HG02588 (cell line): ENCODE data around the gene S1PR5.

Source experiments
- ATAC-seq: cut with Tn5 transposase; IDR thresholded peaks from one replicate; pipeline ENCODE4 v1.9.1; 2021; ENCODE audit warnings: mild to moderate bottlenecking, moderate library complexity; ENCODE audit not compliant: unreplicated experiment

Gene S1PR5

GRCh38 chr19:10473192-10473591 is 44.1 kb downstream of the S1PR5 start:
- no peak for ATAC-seq

DNA sequence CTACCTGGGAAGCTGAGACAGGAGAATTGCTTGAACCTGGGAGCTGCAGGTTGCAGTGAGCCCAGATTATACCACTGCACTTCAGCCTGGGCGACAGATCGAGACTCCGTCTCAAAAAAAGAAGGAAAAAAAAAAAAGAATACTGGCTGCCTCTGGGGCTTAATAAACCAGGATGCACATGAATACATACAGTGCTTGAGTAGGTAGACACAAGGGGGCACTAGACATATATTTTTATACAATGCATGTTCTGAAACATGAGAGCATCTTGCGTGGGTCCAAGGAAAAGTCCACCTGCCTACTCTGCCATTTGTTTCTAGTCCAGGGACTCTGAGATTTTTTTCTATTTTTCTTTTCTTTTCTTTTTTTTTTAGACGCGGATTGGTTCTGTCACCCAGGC is 45.3 kb downstream of the S1PR5 start:
- no peak for ATAC-seq

DNA sequence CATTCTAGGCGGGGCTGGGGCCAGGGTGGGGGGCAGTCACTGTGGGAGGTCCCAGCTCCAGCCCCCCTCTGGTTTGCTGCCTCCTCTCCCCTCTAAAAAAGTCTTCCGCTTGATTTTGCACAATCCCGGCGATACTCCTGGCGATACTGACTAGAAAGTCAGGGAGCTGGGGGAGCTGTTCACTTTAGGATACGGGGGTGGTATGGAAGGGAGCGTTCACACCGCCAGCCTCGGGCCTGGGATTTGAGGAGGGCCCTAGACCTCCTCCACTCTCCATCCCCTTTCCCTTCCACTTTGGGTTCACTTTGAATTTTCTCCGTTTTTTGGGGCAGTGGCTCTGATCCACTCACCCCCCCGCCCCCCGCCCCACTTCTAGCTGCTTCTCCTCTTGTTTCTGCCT is 49.1 kb downstream of the S1PR5 start:
- ATAC-seq: no peak

DNA sequence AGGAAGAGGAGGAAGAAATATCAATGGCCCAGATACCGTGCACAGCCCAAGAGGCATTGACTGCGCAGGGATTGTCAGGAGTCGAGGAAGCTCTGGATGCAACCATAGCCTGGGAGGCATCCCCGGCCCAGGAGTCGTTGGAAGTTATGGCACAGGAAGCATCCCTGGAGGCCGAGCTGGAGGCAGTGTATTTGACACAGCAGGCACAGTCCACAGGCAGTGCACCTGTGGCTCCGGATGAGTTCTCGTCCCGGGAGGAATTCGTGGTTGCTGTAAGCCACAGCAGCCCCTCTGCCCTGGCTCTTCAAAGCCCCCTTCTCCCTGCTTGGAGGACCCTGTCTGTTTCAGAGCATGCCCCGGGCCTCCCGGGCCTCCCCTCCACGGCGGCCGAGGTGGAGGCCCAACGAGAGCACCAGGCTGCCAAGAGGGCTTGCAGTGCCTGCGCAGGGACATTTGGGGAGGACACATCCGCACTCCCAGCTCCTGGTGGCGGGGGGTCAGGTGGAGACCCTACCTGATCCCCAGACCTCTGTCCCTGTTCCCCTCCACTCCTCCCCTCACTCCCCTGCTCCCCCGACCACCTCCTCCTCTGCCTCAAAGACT is 50.0 kb downstream of the S1PR5 start:
- ATAC-seq: no peak

DNA sequence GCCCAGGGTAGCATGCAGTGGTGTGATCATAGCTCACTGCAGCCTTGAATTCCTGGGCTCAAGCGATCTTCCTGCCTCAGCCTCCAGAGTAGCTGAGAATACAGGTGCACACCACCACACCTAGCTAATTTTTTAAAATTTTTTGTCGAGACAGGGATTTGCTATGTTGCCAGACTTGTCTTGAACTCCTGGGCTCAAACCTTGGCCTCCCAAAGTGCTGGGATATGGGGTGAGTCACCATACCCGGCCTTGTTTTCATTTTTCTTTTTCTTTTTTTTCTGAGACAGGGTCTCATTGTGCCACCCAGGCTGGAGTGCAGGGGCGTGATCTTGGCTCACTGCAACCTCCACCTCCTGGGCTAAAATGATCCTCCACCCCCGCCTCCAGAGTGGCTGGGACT is 52.8 kb downstream of the S1PR5 start:
- ATAC-seq: no peak
